Inflammatory macrophage (primary cell): ENCODE data around the gene AFF3.
A peak's percentile ranks its signal among the peaks of the same experiment; 100 is the strongest.
"Not testable (repeated sequence)": the region's sequence is repeated elsewhere in the genome, so short reads cannot be mapped to it uniquely, and the experiment has no call there.

Experiments
- DNase-seq, 2 donors: peaks; one replicate each; pipeline ENCODE4 v3.0.0-alpha.2; 2020 to 2022

Gene AFF3

DNA sequence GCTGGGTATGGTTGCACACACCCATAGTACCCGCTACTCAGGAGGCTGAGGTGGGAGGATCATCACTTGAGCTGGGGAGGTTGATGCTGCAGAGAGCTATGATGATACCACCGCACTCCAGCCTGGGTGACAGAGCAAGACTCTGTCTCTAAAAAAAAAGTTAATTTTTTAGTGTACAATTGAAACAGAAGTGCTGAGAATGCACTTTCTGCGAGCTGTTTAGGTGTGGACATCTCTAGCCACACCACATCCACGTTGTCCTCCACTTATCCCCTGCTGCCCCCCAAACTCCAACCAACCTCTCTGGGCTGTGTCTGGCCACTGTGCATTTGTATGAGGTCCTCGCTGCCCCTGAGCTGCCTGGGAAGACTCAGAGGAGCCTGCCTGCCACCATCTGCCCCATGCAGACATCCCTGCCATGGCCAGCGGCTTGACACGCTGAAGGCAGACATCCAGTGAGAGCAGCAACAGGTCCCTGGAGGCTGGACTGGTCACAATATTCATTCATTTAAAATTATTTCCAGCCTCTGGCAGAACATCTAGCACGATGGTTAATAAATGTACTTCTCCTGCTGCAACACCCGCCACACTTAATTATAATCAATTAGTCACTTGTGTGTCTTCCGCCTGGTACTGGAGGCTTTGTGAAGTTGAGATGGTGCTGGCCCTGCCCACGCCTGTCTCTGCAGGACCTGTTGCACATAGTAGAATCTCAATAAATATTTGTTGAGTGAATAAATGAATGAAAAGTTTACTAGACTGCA is 3.7 kb upstream of the AFF3 start:
- no peak for DNase-seq

DNA sequence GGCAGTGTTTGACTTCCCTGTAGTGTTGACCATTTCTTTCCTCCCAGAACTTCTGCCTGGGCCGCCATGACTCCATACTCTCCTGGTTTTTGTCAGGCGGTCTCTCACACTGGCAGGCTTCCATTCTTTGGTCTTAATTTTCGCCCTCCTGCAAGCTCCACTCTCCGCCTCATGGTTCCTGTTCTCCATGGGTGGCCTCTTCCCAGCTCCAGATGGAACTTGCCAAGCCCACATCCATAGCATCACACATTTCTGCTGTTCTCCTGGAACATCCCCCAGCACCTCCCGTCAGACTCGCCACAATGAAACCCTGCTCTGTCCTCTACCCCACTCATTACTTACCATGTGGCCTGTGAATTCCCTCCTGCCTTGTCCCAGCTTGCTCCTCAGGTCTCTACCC is 896 bp upstream of the AFF3 start:
- DNase-seq: no peak

DNA sequence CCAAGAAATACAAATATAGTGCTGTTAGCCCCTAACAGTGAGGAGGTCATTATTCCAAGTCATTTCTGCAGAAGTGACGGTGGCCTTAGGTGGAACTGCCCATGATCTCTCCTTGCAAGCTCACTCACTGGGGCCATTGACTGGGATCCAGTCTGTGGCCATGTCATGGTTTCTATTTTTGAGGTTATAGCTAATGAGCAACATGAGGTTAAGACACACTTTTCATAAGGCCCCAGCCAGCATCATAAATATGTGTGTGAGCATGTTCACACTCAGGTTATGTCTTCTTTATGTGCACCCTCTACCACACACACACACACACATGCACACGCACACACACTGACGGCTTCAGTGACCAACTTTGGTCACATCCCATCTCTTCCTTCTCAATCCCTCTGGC is 484 bp downstream of the AFF3 start:
- no peak for DNase-seq

DNA sequence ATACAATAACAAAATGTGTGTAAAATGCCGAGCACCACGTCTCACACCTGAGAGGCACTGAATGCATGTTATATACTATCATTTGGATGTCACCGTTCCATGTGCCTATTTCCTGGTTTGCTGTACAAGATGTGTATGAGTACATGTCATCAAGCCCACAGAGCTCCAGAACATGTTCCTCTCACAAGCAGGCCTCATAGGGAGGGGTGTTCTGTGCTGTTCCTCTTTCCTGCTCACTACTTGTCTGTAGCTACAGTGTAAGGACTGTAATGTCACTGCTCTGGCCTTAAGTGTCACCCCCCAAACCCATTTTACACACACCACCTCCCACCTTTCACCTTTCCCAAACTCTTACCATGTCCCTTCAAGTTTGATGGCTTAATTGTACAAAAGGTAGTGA is 1.8 kb downstream of the AFF3 start:
- peak; percentile 73 to 82 for DNase-seq

DNA sequence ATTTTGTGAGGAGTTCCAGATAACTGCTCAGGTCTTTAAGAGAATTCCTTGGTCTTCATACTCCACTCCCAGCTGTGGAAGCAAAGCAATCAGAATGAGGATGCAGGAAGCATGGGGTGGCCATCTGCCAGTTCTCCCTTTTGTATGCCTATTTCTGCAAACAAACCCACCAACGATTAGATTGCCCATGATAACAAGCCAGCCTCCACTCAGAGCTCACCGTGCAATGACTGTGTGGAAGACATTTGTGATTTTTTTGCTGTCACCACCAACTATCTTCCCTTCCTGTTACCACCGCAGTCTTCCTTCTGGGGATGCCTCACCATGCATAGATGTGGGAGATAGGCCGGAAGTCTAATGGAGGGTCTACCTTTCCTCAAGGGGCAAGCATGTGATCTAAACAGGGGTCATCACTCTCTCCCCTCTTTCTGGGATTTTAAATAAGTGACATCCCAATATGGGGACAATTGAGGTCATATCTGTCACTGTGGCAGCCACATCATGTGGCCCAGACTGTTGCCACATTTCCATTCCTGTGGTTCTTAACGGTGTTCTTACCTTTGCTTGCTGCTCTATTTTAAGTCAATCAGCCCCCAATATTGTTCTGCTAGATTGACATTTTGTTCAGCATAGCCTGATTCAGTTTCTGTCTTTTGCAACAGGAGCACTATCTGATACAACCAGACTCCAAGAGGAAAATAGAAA is 4.4 kb downstream of the AFF3 start:
- no peak for DNase-seq

DNA sequence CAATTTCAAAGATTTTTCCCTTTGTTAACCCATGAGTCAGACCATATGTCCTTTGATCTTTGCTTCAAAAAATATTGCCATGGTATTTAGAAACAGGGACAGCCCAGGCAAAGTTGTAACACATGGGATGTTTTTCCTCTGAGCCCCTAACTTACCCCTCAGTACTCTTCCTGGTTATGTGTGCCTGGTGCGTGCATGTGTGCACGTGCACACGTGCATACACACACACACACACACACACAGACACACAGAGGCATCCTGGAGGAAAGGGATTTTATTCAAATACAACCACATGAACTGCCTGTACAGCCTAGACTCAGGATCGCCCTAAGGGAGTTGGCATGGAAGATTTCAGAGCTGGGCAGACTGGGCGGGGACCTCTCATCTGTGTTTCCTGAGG is 5.1 kb downstream of the AFF3 start:
- DNase-seq: no peak

DNA sequence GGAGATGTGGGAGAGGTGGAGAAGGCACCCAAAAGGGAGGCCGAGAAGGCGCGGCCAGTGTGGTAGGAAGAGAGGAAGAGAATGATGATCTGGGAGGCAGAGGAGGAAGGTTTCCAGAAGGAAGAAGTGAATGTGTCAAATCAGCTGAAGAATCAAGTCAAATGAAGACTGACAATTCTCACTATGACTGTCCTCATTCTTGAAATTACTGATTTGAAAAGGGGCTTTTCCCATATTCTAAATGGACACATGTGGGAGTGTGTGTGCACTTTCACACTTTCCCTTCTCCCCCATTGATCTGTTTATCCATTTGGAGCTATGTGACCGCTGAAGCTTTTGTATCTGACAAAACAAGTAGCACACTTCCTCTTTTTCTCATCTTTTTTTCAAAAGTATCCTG is 6.1 kb downstream of the AFF3 start:
- DNase-seq: no peak

DNA sequence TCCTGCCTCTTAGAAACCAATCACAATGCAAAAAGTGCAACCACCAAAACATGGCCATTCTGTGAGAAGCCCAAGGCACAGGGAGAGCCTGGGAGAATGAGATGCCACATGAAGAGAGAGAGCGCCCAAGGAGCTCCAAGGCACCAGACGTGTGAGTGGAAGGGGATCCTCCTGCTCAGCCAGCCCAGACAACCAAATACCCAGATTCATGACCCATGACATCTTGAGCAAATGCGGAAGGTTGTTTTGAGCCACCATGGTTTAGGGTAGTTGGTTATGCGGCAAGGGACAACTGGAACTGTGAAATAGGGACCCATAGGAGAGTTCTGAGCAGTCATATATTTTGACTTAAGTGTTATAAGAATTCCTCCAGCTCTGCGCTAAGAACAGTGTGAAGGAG is 7.0 kb downstream of the AFF3 start:
- no peak for DNase-seq

DNA sequence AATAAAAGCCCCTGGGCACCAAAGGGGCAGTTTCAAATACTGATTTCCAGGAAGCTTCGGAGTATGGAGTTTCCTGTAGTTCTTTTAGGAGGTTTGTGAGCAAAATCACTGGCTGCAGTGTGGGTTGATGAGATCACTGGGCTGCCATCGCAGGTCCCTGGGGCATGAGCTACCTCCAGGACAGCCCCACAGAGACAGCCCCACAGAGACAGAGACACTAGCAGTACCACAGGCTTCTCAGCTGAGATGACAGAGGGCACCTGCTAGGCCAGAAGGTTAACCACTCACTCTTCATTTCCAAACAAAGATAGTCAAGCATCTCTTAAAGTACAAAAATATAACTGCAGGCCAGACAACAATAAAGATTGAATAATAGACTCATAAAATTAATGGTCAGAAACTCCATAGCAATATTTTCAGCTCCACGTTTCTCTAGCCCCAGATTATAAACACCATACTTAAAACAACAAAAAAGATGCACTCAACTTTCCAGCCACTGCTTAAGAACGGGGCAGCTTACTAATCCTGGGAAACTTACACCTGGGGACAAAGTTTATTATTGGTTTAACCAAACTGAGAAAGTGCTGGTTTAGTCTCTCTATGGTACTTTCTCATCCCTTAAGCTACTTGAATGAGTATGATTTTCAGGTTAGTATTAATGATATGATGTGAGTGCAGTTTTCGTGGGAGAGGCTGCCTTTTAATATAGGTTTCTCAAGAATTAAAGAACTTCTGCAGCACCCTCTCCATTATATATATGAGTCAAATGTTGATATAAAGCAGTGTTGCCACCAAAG is 11.6 kb downstream of the AFF3 start:
- DNase-seq: no peak

DNA sequence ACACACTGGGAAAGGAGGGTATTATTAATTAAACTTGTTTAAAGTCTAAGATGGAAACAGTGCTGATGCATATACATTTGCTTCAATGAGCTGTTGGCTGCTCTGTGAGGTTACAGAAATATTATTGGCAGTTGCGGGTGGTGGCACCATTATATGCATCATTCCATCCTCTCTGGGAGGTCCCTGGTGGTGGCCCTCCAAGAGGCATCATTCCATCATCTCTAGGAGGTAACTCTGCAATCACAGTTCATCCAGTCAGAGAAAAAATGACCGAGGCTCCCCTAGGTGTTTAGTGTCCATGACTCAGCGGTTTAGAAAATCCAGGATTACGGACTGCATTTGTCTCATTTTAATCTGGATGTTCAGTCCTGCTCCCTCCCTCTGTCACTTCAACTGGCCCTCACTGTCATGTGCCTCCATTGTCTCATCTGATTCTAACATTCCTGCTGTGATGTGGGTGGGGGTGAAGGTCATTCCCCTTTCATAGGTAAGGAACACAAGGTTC is 15.4 kb downstream of the AFF3 start:
- DNase-seq: no peak

DNA sequence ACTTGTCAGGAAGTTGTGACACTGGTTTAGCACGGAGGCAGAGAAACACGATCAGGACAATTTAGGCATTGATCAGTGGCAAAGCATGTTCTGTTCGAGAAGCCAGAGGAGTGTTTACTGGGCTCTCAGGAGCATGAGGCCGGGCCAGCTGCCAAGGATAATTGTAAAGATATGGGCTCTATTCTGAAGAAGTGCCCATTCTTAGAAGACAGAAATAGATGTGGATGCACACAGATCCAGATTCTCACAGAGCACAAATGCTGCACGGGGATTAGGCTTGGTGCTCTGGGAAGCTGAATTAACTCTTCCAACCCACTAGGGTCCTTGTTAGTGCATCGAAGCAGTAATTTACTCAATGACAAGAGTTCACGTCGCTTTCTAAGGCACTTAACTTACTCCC is 16.2 kb downstream of the AFF3 start:
- DNase-seq: no peak

DNA sequence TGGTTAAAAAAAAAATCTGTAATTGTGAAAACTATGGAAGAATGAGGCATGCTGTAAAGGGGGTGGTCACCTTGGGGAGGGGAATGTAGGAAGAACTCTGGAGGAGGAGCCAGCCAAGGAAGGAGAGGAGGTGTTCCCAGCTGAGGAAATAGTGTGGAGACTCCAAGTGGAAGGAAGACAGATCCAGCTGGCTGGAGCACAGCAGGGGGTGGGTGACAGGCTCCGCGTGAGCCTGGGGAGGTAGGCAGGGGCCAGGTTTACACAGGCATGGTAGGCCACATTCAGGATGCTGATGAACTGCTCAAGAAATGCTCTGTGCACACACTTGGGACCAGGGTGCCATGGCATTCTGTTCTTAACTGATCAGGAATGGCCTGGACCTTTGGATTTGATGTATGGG is 16.8 kb downstream of the AFF3 start:
- no peak for DNase-seq

DNA sequence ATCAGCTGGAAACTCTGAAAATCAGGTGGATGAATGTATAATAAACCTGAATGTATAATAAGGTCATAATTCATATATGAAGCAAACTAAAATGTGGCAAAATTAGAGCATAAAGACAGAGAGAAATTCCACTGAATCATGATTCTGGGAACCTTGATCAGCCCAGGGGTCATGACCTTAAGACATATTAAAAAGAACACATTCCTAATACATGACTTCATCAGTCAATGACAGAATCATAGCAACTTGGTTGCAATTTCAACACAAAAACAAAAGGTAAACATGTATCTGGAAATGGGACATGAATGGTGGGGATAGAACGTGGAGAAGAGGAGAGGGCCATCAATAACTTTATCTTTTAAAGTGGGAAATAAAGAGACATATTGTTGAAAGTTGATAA is 17.6 kb downstream of the AFF3 start:
- no peak for DNase-seq

DNA sequence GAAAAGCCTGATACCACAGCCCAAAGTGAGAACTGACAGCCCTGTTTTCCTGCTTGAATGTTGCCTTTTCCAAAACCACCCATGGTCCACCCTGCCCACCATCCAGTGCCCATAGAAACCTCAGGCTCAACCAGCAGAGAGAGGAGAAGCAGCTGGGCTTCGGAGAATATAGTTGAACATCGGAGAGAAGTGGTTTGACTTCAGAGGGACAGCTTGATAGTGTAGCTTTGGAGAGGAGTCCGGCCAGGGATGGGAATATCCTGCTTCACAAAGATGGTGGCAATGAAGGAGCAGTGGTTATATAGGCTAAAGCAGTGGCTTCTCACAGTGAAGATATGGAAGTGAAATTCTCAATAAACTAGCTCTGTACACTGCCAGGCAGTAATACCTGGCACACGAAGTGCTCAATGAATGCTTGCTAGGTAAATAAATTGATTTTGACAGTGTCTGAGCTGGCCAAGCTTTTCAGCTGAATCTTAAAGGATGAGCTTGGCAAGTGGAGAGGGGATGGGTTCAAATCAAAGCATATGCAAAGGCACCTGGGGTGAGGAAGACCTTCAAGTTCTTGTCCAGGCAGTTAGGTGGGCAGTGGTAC is 21.2 kb downstream of the AFF3 start:
- no peak for DNase-seq

DNA sequence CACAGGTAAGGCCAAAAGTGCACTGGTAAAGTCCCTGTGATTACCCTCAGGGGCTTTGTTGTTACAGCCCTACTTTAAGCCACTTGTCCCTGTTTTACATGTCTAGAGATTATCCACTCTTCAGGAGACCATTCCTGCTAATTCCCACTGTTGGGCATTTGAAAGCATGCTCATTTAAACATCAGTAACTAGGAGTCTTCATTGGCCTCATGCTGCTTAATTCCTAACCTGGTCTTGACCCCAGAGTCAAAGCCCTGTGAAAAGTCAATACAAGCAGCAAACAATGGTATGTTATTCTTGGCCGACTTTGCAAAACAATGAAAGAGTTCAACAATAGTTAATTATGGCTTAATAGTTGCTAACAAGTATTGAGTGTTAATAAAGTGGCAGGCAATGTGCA is 23.2 kb downstream of the AFF3 start:
- no peak for DNase-seq

DNA sequence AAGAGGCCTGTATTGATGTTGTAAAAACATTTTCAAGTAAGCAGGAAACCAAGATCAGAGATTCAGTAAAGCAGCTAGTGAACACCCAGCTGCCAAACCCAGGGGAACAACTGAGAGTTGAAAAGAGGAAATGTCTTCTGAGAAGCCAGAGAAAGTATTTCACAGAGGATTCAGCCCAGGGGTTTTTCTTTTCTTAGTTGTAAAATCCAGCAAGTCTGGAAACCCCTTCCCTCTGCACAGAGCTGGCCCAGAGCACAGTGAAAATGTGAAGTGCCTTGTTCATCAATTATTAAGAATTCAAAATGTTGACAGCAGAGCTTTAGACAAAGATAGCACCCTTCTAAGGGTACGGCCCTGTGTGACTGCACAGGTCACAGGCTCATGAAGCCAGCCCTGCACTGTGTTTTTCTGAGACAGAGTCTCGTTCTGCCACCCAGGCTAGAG is 28.4 kb downstream of the AFF3 start:
- DNase-seq: peak; percentile 9 to 20

DNA sequence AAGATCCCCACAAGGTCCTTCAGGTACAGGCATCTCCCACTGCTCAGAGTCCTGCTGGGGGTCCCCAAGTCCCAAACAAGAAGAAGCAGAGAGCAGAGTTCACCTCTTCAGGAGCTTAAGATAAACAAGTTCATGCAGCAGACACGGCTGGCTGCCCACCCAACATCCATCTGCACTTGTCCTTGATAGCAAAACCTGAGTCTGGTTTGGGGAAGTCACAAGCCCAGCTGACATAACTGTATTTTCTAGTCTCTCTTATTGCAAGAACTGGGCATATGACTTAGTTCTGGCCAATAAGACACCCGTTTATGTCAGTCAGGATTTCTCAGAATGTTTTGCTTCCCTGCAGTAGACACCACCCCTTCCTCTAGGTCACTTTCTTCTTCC is 31.8 kb downstream of the AFF3 start:
- DNase-seq: peak; percentile 53 to 57

DNA sequence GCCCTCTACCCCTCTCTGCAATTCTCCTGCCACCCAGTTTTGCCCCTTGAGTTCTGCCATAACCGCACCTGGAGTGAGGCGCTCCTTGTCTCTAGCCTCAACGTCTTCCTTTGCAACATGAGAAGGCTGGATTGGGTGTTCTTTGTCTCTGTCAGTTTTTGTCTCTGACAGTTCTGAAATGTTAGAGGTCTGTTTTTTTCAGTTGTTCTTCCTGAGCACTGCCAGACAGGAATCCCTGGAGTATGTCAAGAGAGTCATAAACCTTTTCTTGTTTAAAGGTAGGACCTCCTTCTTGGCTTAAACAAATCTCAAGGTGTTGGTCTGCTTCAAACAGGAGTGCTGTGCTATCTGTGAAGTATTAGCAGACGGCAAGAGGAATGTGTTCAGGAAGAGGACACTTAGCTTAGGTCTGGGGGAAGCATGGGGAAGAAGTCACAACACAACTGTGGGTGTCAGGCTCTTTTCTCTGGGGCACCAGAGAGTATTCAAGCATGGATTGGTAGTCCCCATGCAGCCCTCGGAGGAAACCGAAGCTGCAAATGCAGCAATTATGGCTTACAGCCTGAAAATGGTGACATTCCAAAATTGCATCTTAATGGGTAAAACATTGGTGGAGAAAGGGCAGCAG is 32.3 kb downstream of the AFF3 start:
- no peak for DNase-seq

DNA sequence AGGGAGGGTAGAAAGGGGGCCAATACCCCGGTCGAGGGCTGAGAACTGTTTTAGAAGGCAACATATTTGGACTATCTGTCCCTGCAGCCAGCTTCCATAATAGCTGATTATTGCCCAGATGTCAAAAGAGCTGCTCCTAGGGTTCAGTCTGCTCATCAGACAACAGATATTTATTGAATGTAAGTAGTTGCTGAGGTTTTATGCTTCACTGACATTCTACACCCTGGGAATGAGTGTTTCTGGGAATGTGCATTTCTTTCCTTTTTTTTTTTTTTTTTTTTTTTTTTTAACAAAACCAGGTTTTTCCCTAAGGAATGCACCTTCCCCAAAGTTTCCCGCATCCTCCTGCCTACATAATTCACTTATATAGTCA is 33.8 kb downstream of the AFF3 start:
- not testable (repeated sequence) for DNase-seq

DNA sequence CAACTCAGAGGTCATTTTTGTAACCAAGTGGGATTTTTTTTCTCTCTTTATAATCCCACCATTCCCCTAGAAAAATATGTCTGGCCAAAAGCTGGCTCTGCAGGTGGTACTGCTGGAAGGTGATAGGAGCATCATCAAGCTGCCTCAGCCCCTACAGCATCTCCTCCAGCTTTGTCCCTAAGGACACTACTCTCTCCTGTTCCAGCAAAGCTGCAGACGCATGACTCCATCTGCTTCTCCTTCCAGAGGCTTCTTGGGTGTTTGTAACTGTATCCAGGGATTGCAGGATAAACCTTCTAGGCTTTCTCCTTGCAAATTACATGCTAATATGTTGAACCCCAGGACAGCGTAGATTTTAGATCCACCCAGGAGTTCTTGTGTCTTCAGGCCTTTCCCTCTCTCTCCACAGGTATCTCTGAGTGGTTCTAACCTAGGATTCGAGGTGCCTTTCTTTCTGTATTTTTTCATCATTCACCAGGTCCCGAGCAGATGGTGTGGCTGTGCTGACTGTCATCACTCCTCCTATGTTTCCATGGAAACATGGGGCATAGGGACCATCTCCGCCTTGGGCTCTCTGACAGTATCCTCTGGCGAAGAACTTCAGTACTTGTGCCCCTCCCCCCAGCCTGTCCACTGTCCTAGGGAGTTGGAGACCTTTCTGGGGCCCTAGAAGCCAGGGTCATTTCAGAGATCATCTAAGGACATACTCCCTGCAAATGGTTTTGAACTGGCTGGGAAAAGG is 34.3 kb downstream of the AFF3 start:
- no peak for DNase-seq

DNA sequence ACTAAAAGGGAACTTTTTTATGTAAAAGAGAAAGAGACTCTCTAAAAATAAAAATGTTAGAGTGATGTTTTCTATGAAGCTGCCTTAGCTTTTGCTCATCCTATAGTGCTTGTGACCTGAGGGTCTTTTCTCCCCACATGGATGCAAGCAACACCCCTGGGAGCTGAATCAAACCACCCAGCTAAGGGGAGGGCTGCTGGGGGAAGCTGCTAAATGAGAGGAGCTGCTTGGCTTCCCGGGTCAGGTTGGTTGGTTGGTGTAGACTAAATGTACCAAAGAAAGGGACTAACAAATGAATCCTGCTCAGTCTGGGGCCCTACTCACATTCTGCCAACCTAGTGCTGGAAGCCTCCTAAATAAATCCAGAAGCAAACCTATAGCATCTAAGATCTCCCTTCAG is 35.0 kb downstream of the AFF3 start:
- DNase-seq: no peak

DNA sequence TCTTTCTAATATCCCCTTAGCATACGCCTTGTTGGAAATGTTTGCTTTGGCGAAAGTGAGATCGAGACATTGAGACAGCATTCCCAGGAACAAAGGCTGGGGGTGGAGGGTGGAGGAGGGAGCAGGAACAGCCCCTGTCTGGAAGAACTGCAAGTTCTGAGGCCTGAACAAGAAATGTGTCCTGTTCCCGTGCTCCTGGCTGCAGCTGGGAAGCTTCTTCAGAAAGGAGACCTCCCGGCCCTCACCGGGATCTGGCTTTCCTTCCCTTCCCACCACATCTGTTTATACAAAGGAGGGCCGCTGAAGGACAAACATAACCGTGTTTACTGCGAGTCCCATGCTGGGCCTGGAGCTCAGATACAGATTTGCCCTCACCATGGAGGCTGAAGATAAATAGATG is 35.9 kb downstream of the AFF3 start:
- no peak for DNase-seq
